OCI-LY1 (cell line): Measurements from ENCODE around the gene LSAMP.

Source experiments
- H2AFZ ChIP-seq: fragments of 200-600 bp; sonication (generic), shearing (Covaris generic); 2 replicates; pipeline ENCODE4 v1.6.0; 2014; ENCODE audit warnings: antibody characterized with exemption, mild to moderate bottlenecking, low read length
- H3F3A ChIP-seq: fragments of 200-600 bp; sonication (generic), shearing (Covaris generic); 2 replicates; pipeline ENCODE4 v1.6.0; 2014; ENCODE audit warnings: mild to moderate bottlenecking, antibody characterized with exemption, low read length, moderate library complexity; ENCODE audit not compliant: insufficient read depth
- H3K27ac ChIP-seq: fragments of 200-600 bp; sonication (generic); 2 replicates; pipeline ENCODE4 v1.5.1; 2014; ENCODE audit warnings: low read length, mixed run types, mild to moderate bottlenecking, low read depth; ENCODE audit not compliant: poor library complexity, severe bottlenecking
- H3K27me3 ChIP-seq: fragments of 200-600 bp; sonication (generic); 2 replicates; pipeline ENCODE4 v1.6.0; 2014; ENCODE audit warnings: antibody characterized with exemption, mild to moderate bottlenecking, low read length, moderate library complexity; ENCODE audit not compliant: insufficient read depth
- H3K36me3 ChIP-seq: fragments of 200-600 bp; sonication (generic); 2 replicates; pipeline ENCODE4 v1.6.1; 2014; ENCODE audit warnings: mild to moderate bottlenecking, antibody characterized with exemption, low read length, moderate library complexity, mixed read lengths; ENCODE audit not compliant: insufficient read depth
- H3K4me1 ChIP-seq: fragments of 200-600 bp; sonication (generic); 2 replicates; pipeline ENCODE4 v1.5.1; 2014; ENCODE audit warnings: mild to moderate bottlenecking, low read length, moderate library complexity; ENCODE audit not compliant: insufficient read depth, severe bottlenecking
- H3K4me2 ChIP-seq: fragments of 200-600 bp; sonication (generic), shearing (Covaris generic); 2 replicates; pipeline ENCODE4 v1.6.1; 2014; ENCODE audit warnings: low read length
- H3K4me3 ChIP-seq: fragments of 200-600 bp; sonication (generic); 2 replicates; pipeline ENCODE4 v1.5.1; 2014; ENCODE audit warnings: low read length, low read depth, mild to moderate bottlenecking, mixed read lengths; ENCODE audit not compliant: poor library complexity, severe bottlenecking
- H3K79me2 ChIP-seq: fragments of 200-600 bp; shearing (Covaris generic); 2 replicates; pipeline ENCODE4 v1.6.1; 2016; ENCODE audit warnings: mixed run types, low read length, mixed read lengths; ENCODE audit not compliant: insufficient read depth
- H3K9ac ChIP-seq: fragments of 200-600 bp; sonication (generic), shearing (Covaris generic); 2 replicates; pipeline ENCODE4 v1.6.1; 2014; ENCODE audit warnings: mild to moderate bottlenecking, low read length, mixed read lengths
- H3K9me2 ChIP-seq: fragments of 200-600 bp; sonication (generic), shearing (Covaris generic); 2 replicates; pipeline ENCODE4 v1.6.1; 2014; ENCODE audit warnings: low read depth, mild to moderate bottlenecking, low read length, mixed read lengths
- H3K9me3 ChIP-seq: fragments of 200-600 bp; shearing (Covaris generic); 2 replicates; pipeline ENCODE4 v1.6.1; 2014; ENCODE audit warnings: low read length, mixed read lengths
- H4K20me1 ChIP-seq: fragments of 200-600 bp; sonication (generic), shearing (Covaris generic); 2 replicates; pipeline ENCODE4 v1.6.0; 2016; ENCODE audit warnings: mild to moderate bottlenecking, low read length; ENCODE audit not compliant: insufficient read depth
- EZH2 ChIP-seq: fragments of 200-600 bp; sonication (generic), shearing (Covaris generic); IDR thresholded peaks from 2 replicates; pipeline ENCODE4 v1.8.0; 2017; ENCODE audit warnings: borderline replicate concordance, mixed run types, mild to moderate bottlenecking, antibody characterized with exemption, low read length, moderate library complexity, mixed read lengths
- TF ChIP-seq, protein P1 (sequence below): fragments of 200-600 bp; sonication (generic), shearing (Covaris generic); IDR thresholded peaks from 2 replicates; pipeline ENCODE4 v1.5.1; 2017; ENCODE audit warnings: mild to moderate bottlenecking, antibody characterized with exemption, low read length, moderate library complexity, mixed read lengths

LSAMP gene

GRCh38 chr3:116280130-116280740 is 165.1 kb downstream of the LSAMP start:
- no peak overlapping the region for H3K4me3 ChIP-seq
- no peaks in the 10 kb centered on the region for H3K9me3 ChIP-seq
- no peak overlapping the region for H3K4me2 ChIP-seq
- no peak for TF ChIP-seq EZH2
- TF ChIP-seq, protein P1, sequence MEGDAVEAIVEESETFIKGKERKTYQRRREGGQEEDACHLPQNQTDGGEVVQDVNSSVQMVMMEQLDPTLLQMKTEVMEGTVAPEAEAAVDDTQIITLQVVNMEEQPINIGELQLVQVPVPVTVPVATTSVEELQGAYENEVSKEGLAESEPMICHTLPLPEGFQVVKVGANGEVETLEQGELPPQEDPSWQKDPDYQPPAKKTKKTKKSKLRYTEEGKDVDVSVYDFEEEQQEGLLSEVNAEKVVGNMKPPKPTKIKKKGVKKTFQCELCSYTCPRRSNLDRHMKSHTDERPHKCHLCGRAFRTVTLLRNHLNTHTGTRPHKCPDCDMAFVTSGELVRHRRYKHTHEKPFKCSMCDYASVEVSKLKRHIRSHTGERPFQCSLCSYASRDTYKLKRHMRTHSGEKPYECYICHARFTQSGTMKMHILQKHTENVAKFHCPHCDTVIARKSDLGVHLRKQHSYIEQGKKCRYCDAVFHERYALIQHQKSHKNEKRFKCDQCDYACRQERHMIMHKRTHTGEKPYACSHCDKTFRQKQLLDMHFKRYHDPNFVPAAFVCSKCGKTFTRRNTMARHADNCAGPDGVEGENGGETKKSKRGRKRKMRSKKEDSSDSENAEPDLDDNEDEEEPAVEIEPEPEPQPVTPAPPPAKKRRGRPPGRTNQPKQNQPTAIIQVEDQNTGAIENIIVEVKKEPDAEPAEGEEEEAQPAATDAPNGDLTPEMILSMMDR: no peak
- no peaks in the 10 kb centered on the region for H3K9me2 ChIP-seq
- H4K20me1 ChIP-seq: no peaks in the 10 kb centered on the region
- H3K79me2 ChIP-seq: no peaks in the 10 kb centered on the region
- H3K9ac ChIP-seq: no peak overlapping the region
- H3K36me3 ChIP-seq: no peaks in the 10 kb centered on the region
- H3K4me1 ChIP-seq: no peaks in the 10 kb centered on the region
- no peak overlapping the region for H2AFZ ChIP-seq
- H3K27ac ChIP-seq: no peak overlapping the region
- H3K27me3 ChIP-seq: no peaks in the 10 kb centered on the region
- H3F3A ChIP-seq: no peaks in the 10 kb centered on the region

GRCh38 chr3:116276675-116277074 is 168.6 kb downstream of the LSAMP start:
- no peak overlapping the region for H3K4me2 ChIP-seq
- no peaks in the 10 kb centered on the region for H3K9me3 ChIP-seq
- H3K36me3 ChIP-seq: no peaks in the 10 kb centered on the region
- H3K4me1 ChIP-seq: no peaks in the 10 kb centered on the region
- H4K20me1 ChIP-seq: no peaks in the 10 kb centered on the region
- TF ChIP-seq EZH2: no peak
- TF ChIP-seq, protein P1: no peak
- H3K79me2 ChIP-seq: no peaks in the 10 kb centered on the region
- H2AFZ ChIP-seq: no peak overlapping the region
- H3F3A ChIP-seq: no peaks in the 10 kb centered on the region
- H3K9me2 ChIP-seq: no peaks in the 10 kb centered on the region
- no peak overlapping the region for H3K4me3 ChIP-seq
- no peak overlapping the region for H3K9ac ChIP-seq
- no peak overlapping the region for H3K27ac ChIP-seq
- no peaks in the 10 kb centered on the region for H3K27me3 ChIP-seq

- Histone ChIP-seq H3K79me2 (no peaks in the 10 kb centered on the region), H3K9me3 (no peaks in the 10 kb centered on the region), H3K4me2 (no peak overlapping the region), H4K20me1 (no peaks in the 10 kb centered on the region), H3F3A (no peaks in the 10 kb centered on the region), H3K27me3 (no peaks in the 10 kb centered on the region), H3K4me3 (no peak overlapping the region), H3K36me3 (no peaks in the 10 kb centered on the region), H3K27ac (no peak overlapping the region), H3K9ac (no peak overlapping the region), H2AFZ (no peak overlapping the region), H3K4me1 (no peaks in the 10 kb centered on the region), H3K9me2 (no peaks in the 10 kb centered on the region)
- TF ChIP-seq, protein P1: no peak
- TF ChIP-seq EZH2: no peak
These were observed 175.2 kb downstream of the LSAMP start for GRCh38 chr3:116270056-116270455.
